Ascending aorta (tissue), 2 donors: ENCODE measurements around the gene SLC38A5. TPM values are rescaled to one million over a fixed set of nuclear protein-coding genes. Genes with fewer than 3 reads are reported as not detected.
"Not testable (repeated sequence)": the region's sequence is repeated elsewhere in the genome, so short reads cannot be mapped to it uniquely, and the experiment has no call there.

Experiments used
- DNase-seq, 2 donors: peaks; one replicate each; pipeline ENCODE4 v3.0.0-alpha.2; 2019; ENCODE audit warnings: low spot score in 2 of 2
- H3K27ac ChIP-seq, 2 donors: fragments of 200-600 bp; sonication (generic); one replicate each; pipeline ENCODE4 v1.5.1; 2016 to 2017; ENCODE audit warnings: mild to moderate bottlenecking in 1 of 2
- H3K27me3 ChIP-seq: fragments of 200-600 bp; sonication (generic); one replicate; pipeline ENCODE4 v1.5.1; 2017
- H3K36me3 ChIP-seq, 2 donors: fragments of 200-600 bp; sonication (generic); one replicate each; pipeline ENCODE4 v1.5.1; 2016
- H3K4me1 ChIP-seq, 2 donors: fragments of 200-600 bp; sonication (generic); one replicate each; pipeline ENCODE4 v1.5.1; 2016 to 2017; ENCODE audit warnings: mild to moderate bottlenecking in 1 of 2
- H3K4me3 ChIP-seq, 2 donors: fragments of 200-600 bp; sonication (generic); one replicate each; pipeline ENCODE4 v1.5.1; 2016 to 2017; ENCODE audit warnings: mild to moderate bottlenecking in 1 of 2
- H3K9me3 ChIP-seq, 2 donors: fragments of 200-600 bp; sonication (generic); one replicate each; pipeline ENCODE4 v1.5.1; 2016
- CTCF ChIP-seq, 3 experiments: fragments of 200-600 bp in 2 of 3; fragments of 450-650 bp in 1 of 3; sonication (generic) in 2 of 3; IDR thresholded peaks; one replicate each; pipeline ENCODE4 v1.5.1; 2016 to 2019; ENCODE audit warnings: antibody characterized with exemption in 3 of 3, mild to moderate bottlenecking in 1 of 3, moderate library complexity in 1 of 3
- intact Hi-C: fragments of 100-400 bp; cut with DNase I; formaldehyde crosslinking; loops from one replicate; pipeline ENCODE4 v1.15.1; 2023
- total RNA-seq: library from RNA; depleted of rRNA; stranded (reverse); fragments of >200 nt; gene quantifications from one replicate; pipeline ENCODE4 v1.1.0, GENCODE V29; 2016

SLC38A5 gene
- total RNA-seq, 1 donor from 2014 or later, result 39.6 TPM

- TF ChIP-seq CTCF (IDR thresholded peaks at IDR 0.05), result no peak
- DNase-seq, result no peak
- intact Hi-C loops, result no loop called here
- no peaks in the 10 kb centered on the region for H3K4me1 ChIP-seq
- H3K27ac ChIP-seq, result no peak overlapping the region
- H3K36me3 ChIP-seq, result no peaks in the 10 kb centered on the region
- no peak overlapping the region for H3K4me3 ChIP-seq
- H3K27me3 ChIP-seq, result no peaks in the 10 kb centered on the region
- no peaks in the 10 kb centered on the region for H3K9me3 ChIP-seq
Measured at GRCh38 chrX:48456628-48457331, 13.3 kb downstream of the SLC38A5 start.

DNA sequence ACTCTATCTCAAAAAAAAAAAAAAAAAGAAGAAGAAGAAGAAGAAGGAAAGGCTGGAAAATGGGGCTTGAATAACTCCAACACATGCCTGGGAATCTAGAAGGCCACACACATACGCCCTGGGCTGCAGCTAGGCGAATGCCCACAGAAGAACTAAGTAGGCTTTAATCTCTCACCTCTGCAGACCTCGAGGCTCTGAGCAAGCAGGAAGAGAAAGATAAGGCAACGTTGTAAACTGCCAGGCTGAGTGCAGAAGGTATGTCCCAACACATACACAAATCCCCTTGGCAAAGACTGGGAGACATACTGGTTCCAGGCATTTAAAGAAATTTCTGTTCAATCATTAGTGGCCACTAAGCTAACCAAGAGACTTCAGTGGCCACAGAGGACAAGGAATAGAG is 18.4 kb downstream of the SLC38A5 start:
- no peak overlapping the region for H3K27ac ChIP-seq
- intact Hi-C loops, result no loop called here
- H3K4me3 ChIP-seq, result no peak overlapping the region
- no peak for DNase-seq
- H3K27me3 ChIP-seq, result no peaks in the 10 kb centered on the region
- no peak for TF ChIP-seq CTCF (IDR thresholded peaks at IDR 0.05)
- H3K9me3 ChIP-seq, result no peaks in the 10 kb centered on the region
- no peaks in the 10 kb centered on the region for H3K4me1 ChIP-seq
- no peaks in the 10 kb centered on the region for H3K36me3 ChIP-seq

DNA sequence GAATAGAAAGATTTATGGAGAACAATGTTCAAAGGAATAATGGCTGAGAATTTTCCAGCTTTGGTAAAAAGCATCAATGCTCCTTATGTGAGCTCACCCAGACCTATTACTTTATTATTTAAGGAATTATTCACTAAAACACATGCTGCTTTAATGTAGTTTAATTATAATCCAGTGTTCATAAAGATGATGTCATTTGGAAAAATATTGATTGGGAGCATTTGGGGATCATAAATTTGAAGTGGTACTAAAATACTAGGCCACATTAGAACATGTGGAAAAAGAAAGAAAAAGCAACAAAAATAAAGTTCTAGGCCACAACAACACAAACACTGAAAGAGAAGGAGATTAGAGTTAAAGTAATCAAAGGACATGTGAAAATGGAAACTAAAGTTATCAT is 20.0 kb downstream of the SLC38A5 start:
- DNase-seq, result no peak
- no peaks in the 10 kb centered on the region for H3K4me1 ChIP-seq
- intact Hi-C loops, result no loop called here
- no peak for TF ChIP-seq CTCF (IDR thresholded peaks at IDR 0.05)
- no peak overlapping the region for H3K4me3 ChIP-seq
- H3K36me3 ChIP-seq, result no peaks in the 10 kb centered on the region
- H3K9me3 ChIP-seq, result no peaks in the 10 kb centered on the region
- H3K27me3 ChIP-seq, result no peaks in the 10 kb centered on the region
- no peak overlapping the region for H3K27ac ChIP-seq

DNA sequence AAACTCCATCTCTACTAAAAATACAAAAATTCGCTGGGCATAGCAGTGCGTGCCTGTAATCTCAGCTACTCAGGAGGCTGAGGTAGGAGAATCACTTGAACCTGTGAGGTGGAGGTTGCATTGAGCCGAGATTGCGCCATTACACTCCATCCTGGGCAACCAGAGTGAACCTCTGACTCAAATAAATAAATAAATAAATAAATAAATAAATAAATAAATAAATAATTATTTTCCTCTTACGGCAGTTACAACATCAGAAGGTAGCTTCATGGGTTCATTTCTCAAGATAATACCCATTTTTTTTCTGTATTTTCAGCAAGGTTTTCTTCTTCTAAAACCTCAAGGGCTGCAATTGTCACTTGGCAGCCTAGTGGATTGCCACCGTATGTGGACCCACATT is 22.9 kb downstream of the SLC38A5 start:
- H3K36me3 ChIP-seq, DNase-seq, H3K9me3 ChIP-seq, H3K27me3 ChIP-seq, H3K27ac ChIP-seq, H3K4me1 ChIP-seq, H3K4me3 ChIP-seq, intact Hi-C loops: not testable (repeated sequence)

- H3K36me3 ChIP-seq, H3K27me3 ChIP-seq, H3K9me3 ChIP-seq, DNase-seq, H3K27ac ChIP-seq, H3K4me3 ChIP-seq, H3K4me1 ChIP-seq, intact Hi-C loops: not testable (repeated sequence)
Measured at GRCh38 chrX:48433713-48434112, 36.3 kb downstream of the SLC38A5 start.

- DNase-seq, H3K27me3 ChIP-seq, intact Hi-C loops, H3K4me1 ChIP-seq, H3K4me3 ChIP-seq, H3K9me3 ChIP-seq, H3K27ac ChIP-seq, H3K36me3 ChIP-seq: not testable (repeated sequence)
Measured at GRCh38 chrX:48430166-48430565, 39.9 kb downstream of the SLC38A5 start.

DNA sequence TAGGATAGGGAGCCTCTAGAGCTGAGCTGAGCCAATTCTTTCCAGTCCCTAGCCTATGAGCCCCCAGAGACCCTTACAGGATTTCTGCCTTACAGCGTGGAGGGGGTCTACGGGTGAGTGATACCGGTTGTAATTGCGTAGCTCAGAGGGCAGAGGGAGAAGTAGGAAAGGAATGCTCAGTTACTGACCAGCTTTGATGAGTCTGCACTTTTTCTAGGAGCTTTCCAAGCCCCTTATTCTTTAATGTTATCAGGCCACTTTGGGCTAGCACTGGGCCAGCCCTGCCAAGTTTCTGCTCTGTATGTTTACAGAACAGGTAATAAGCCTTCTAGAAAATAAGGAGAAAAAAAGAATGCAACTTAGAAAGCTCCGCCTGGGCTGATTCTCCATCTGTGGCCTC is 40.5 kb downstream of the SLC38A5 start:
- intact Hi-C loops, H3K4me3 ChIP-seq, DNase-seq, H3K27ac ChIP-seq, H3K4me1 ChIP-seq, H3K36me3 ChIP-seq, H3K9me3 ChIP-seq, H3K27me3 ChIP-seq: not testable (repeated sequence)

DNA sequence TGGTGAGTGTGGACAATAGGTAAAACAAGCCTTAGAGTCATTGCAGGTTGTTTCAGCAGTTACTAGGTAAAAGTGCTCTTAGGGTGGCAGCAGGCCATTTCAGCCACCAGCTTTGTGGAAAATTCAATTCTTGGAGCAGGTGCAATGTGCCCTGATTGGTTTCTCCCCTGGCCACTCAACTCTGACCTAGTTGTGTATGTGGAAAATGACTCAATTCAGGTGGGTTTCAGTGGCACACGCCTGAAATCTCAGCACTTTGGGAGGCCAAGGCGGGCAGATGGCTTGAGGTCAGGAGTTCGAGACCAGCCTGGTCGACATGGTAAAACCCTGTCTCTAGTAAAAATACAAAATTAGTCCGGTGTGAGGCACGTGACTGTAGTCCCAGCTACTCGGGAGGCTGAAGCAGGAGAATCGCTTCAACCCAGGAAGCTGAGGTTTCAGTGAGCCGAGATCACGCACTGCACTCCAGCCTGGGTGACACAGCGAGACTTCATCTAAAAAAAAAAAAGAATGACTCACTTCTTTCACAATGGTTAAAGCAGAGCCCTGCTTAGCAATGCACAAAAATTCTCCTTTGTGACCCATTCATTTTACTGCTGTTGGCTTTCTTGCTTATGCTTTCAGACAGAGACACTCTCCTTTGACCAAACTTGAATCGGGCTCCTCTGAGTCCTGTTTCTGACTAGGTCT is 42.9 kb downstream of the SLC38A5 start:
- intact Hi-C loops, result not testable (repeated sequence)

GRCh38 chrX:48411860-48412259 is 58.2 kb downstream of the SLC38A5 start, which contains the start of gene SSX4B:
TSS of gene SSX4B (minus strand) at chrX:48411960. CDS start at chrX:48411372, 588 bp downstream.
- intact Hi-C loops, H3K27me3 ChIP-seq, H3K27ac ChIP-seq, DNase-seq, H3K4me3 ChIP-seq, H3K4me1 ChIP-seq, H3K36me3 ChIP-seq, H3K9me3 ChIP-seq: not testable (repeated sequence)

More for the DNA sequence above, 42.9 kb downstream of the SLC38A5 start:
- not testable (repeated sequence) for H3K4me1 ChIP-seq, H3K4me3 ChIP-seq, H3K27ac ChIP-seq, H3K9me3 ChIP-seq, H3K27me3 ChIP-seq, DNase-seq, H3K36me3 ChIP-seq
